Transverse colon (tissue), 4 donors: ENCODE results near the gene SFTPA2. TPM values are rescaled to one million over a fixed set of nuclear protein-coding genes. Genes with fewer than 3 reads are reported as not detected.
"Not testable (repeated sequence)": the region's sequence is repeated elsewhere in the genome, so short reads cannot be mapped to it uniquely, and the experiment has no call there.

ENCODE experiments used
- DNase-seq: peaks from one replicate; pipeline ENCODE4 v3.0.0-alpha.2; 2019
- H3K27ac ChIP-seq, 4 donors: fragments of 200-600 bp; sonication (generic); 2 replicates each; pipeline ENCODE4 v1.5.1; 2016 to 2018; ENCODE audit warnings: inconsistent platforms in 4 of 4
- H3K27me3 ChIP-seq: fragments of 200-600 bp; sonication (generic); 2 replicates; pipeline ENCODE4 v1.5.1; 2017; ENCODE audit warnings: inconsistent platforms
- H3K36me3 ChIP-seq, 4 donors: fragments of 200-600 bp; sonication (generic); 2 replicates each; pipeline ENCODE4 v1.5.1; 2017 to 2019; ENCODE audit warnings: inconsistent platforms in 4 of 4
- H3K4me1 ChIP-seq, 4 donors: fragments of 200-600 bp; sonication (generic); 2 replicates each; pipeline ENCODE4 v1.5.1; 2017 to 2020; ENCODE audit warnings: inconsistent platforms in 4 of 4
- H3K4me3 ChIP-seq, 4 donors: fragments of 200-600 bp; sonication (generic); 1 replicate in 1 of 4; 2 replicates in 3 of 4; pipeline versions ENCODE4 v1.5.1 to v1.6.1; 2017 to 2019; ENCODE audit warnings: inconsistent platforms in 4 of 4
- H3K9me3 ChIP-seq, 2 donors: fragments of 200-600 bp; sonication (generic); 2 replicates each; pipeline ENCODE4 v1.5.1; 2017 to 2019; ENCODE audit warnings: inconsistent platforms in 2 of 2
- EP300 ChIP-seq: sonication (generic); formaldehyde crosslinking; IDR thresholded peaks from one replicate; pipeline ENCODE4 v1.6.1; 2017; ENCODE audit warnings: antibody characterized with exemption, low read depth
- POLR2A ChIP-seq: fragments of 450-650 bp; IDR thresholded peaks from one replicate; pipeline ENCODE4 v1.6.1; 2016; ENCODE audit warnings: antibody characterized with exemption, mild to moderate bottlenecking, moderate library complexity
- POLR2AphosphoS5 ChIP-seq, 3 donors: sonication (generic); formaldehyde crosslinking; IDR thresholded peaks; one replicate each; pipeline ENCODE4 v1.6.1; 2016; ENCODE audit warnings: antibody characterized with exemption in 3 of 3
- WGBS, 2 donors: methylation state at CpG; one replicate each; pipeline ENCODE4 v1.1.5; 2018; ENCODE audit warnings: low coverage in 1 of 2; 5-methylcytosine and 5-hydroxymethylcytosine counted together
- in situ Hi-C, 4 donors: fragments of 200-750 bp; cut with MboI; loops; one replicate each; pipeline versions ENCODE4 v1.15.0 to v1.15.1; 2017; ENCODE audit warnings: low sequenced_read_pairs in 3 of 4, low pct_ligation_motif_present in 1 of 4, low pct_unique_long_range_greater_than_20kb in 1 of 4
- intact Hi-C: fragments of 100-400 bp; cut with DNase I; formaldehyde crosslinking; loops from one replicate; pipeline ENCODE4 v1.15.1; 2023; ENCODE audit warnings: low total_unique reads
- total RNA-seq, 4 donors: library from RNA; depleted of rRNA; stranded (reverse); fragments of >200 nt; gene quantifications; one replicate each; pipeline ENCODE4 v1.1.0, GENCODE V29; 2016
- TF ChIP-seq, protein P1 (sequence below), 5 experiments: fragments of 200-600 bp in 3 of 5; fragments of 450-650 bp in 2 of 5; sonication (generic) in 3 of 5; IDR thresholded peaks; 1 replicate in 2 of 5; 2 replicates in 3 of 5; pipeline ENCODE4 v1.5.1; 2016 to 2017; ENCODE audit warnings: antibody characterized with exemption in 5 of 5, inconsistent platforms in 3 of 5, mild to moderate bottlenecking in 2 of 5, moderate library complexity in 1 of 5

Gene SFTPA2
- total RNA-seq, 4 donors from 2014 or later, result 0.32 to 4.9 (median 2.5) TPM

DNA sequence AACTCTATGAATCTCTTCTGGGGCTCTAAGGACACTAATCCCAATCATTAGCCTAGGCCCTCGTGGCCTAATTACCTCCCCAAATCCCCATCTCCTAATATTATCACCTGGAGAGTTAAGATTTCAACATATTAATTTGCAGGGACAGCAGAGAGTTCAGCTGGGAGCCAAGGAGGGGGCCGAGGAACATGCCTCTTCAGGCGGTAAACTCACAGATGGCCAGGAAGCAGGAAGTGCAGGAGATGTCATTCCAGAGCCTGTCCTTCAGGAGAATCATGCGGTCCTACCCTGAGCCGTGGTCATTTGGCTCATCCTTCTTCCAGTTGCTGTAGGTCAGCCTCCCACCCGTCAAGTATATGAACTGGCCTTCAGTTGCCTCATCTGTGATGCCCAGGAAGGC is 21.9 kb upstream of the SFTPA2 start:
- in situ Hi-C loops (no loop called here), intact Hi-C loops (no loop called here)
- H3K27me3 ChIP-seq, result no peaks in the 10 kb centered on the region
- TF ChIP-seq POLR2AphosphoS5 (IDR thresholded peaks at IDR 0.05) (no peak), POLR2A (no peak), EP300 (no peak)
- TF ChIP-seq, protein P1, sequence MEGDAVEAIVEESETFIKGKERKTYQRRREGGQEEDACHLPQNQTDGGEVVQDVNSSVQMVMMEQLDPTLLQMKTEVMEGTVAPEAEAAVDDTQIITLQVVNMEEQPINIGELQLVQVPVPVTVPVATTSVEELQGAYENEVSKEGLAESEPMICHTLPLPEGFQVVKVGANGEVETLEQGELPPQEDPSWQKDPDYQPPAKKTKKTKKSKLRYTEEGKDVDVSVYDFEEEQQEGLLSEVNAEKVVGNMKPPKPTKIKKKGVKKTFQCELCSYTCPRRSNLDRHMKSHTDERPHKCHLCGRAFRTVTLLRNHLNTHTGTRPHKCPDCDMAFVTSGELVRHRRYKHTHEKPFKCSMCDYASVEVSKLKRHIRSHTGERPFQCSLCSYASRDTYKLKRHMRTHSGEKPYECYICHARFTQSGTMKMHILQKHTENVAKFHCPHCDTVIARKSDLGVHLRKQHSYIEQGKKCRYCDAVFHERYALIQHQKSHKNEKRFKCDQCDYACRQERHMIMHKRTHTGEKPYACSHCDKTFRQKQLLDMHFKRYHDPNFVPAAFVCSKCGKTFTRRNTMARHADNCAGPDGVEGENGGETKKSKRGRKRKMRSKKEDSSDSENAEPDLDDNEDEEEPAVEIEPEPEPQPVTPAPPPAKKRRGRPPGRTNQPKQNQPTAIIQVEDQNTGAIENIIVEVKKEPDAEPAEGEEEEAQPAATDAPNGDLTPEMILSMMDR (IDR thresholded peaks at IDR 0.05), result no peak
- no peak for DNase-seq
- H3K27ac ChIP-seq, result no peak overlapping the region
- H3K4me3 ChIP-seq, result no peak overlapping the region
- H3K36me3 ChIP-seq, result no peaks in the 10 kb centered on the region
- no peaks in the 10 kb centered on the region for H3K4me1 ChIP-seq
- no peaks in the 10 kb centered on the region for H3K9me3 ChIP-seq
- 80% methylated on average over 6 of the region's 6 CpGs; no CpG with 5 or more reads in 1 of the 2 donors for WGBS, 2 donors

- Histone ChIP-seq H3K36me3 (no peaks in the 10 kb centered on the region), H3K4me3 (no peak overlapping the region), H3K27me3 (no peaks in the 10 kb centered on the region), H3K27ac (no peak overlapping the region), H3K9me3 (no peaks in the 10 kb centered on the region), H3K4me1 (no peaks in the 10 kb centered on the region)
- in situ Hi-C loops, result no loop called here
- intact Hi-C loops, result no loop called here
- TF ChIP-seq POLR2A (no peak), POLR2AphosphoS5 (IDR thresholded peaks at IDR 0.05) (no peak), EP300 (no peak)
- TF ChIP-seq, protein P1 (IDR thresholded peaks at IDR 0.05), result no peak
- no peak for DNase-seq
These were observed 20.8 kb upstream of the SFTPA2 start for GRCh38 chr10:79581044-79581443.

DNA sequence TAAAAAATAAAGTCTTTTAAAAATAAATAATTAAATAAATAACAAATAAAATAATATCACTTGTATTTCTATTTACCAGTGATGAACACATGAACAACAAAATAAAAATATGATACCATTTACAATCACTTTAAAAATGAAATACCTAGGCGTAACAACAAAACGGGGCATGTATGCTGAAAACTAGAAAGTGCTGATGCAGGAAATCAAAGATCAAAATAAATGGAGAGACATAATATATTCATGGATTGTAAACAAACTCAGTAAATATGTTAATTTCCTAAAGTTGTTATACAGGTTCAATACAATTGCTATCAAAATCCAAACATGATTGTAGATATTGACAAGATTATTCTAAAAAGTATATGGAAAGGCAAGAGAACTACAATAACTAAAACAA is 19.2 kb upstream of the SFTPA2 start:
- in situ Hi-C loops (no loop called here), intact Hi-C loops (no loop called here)
- 91 to 92% methylated on average over 2 of the region's 2 CpGs for WGBS, 2 donors
- H3K36me3 ChIP-seq, result no peaks in the 10 kb centered on the region
- H3K4me3 ChIP-seq, result no peak overlapping the region
- no peaks in the 10 kb centered on the region for H3K27me3 ChIP-seq
- DNase-seq, result no peak
- TF ChIP-seq, protein P1 (IDR thresholded peaks at IDR 0.05), result no peak
- no peak for TF ChIP-seq EP300
- no peak for TF ChIP-seq POLR2A
- no peak for TF ChIP-seq POLR2AphosphoS5 (IDR thresholded peaks at IDR 0.05)
- H3K27ac ChIP-seq, result no peak overlapping the region
- H3K4me1 ChIP-seq, result no peaks in the 10 kb centered on the region
- H3K9me3 ChIP-seq, result peaks cover 0 to 3% of the 10 kb centered on the region in 2 donors

- H3K27ac ChIP-seq, DNase-seq, intact Hi-C loops, H3K9me3 ChIP-seq, H3K4me3 ChIP-seq, H3K4me1 ChIP-seq, H3K36me3 ChIP-seq: not testable (repeated sequence)
- WGBS, 2 donors, result 70 to 100% methylated on average over 1 to 6 of the region's 6 CpGs
- in situ Hi-C loops, result loop anchor here in 3 of 4 donors (25.0 kb wide), 2 partner anchors 367 to 692 kb away; partner anchors contain the start of gene SFTPD (in 3 of the 3)
- H3K27me3 ChIP-seq, result peaks cover 16% of the 10 kb centered on the region
These were observed 10.4 kb upstream of the SFTPA2 start for GRCh38 chr10:79570624-79571023.

GRCh38 chr10:79563426-79563825 is 3.2 kb upstream of the SFTPA2 start:
- Histone ChIP-seq H3K4me1 (peaks cover 0 to 18% (median 8%) of the 10 kb centered on the region in 4 donors), H3K27me3 (peaks cover 7% of the 10 kb centered on the region), H3K36me3 (no peaks in the 10 kb centered on the region), H3K4me3 (no peak overlapping the region), H3K9me3 (no peaks in the 10 kb centered on the region), H3K27ac (no peak overlapping the region)
- WGBS, 2 donors, result 53 to 86% methylated on average over 2 to 4 of the region's 4 CpGs
- DNase-seq, result no peak
- in situ Hi-C loops (loop anchor here in 3 of 4 donors (25.0 kb wide), 2 partner anchors 374 to 699 kb away; partner anchors contain the start of gene SFTPD (in 3 of the 3)), intact Hi-C loops (no loop called here)
- TF ChIP-seq POLR2AphosphoS5 (IDR thresholded peaks at IDR 0.05), result no peak
- TF ChIP-seq POLR2A, result no peak
- no peak for TF ChIP-seq EP300
- TF ChIP-seq, protein P1 (IDR thresholded peaks at IDR 0.05), result no peak
